NCI-H82 treated with DMSO at 0.1 percent for 48 hours (cell line): ENCODE data around the gene S100A9.

Experiments
- DNase-seq: peaks from one replicate; lab custom pipeline; 2025; ENCODE audit not compliant: unreplicated experiment; lab: John Stamatoyannopoulos, UW

The S100A9 gene

GRCh38 chr1:153389401-153389800 lies 31.7 kb downstream of the S100A9 start:
- DNase-seq, result no peak

DNA sequence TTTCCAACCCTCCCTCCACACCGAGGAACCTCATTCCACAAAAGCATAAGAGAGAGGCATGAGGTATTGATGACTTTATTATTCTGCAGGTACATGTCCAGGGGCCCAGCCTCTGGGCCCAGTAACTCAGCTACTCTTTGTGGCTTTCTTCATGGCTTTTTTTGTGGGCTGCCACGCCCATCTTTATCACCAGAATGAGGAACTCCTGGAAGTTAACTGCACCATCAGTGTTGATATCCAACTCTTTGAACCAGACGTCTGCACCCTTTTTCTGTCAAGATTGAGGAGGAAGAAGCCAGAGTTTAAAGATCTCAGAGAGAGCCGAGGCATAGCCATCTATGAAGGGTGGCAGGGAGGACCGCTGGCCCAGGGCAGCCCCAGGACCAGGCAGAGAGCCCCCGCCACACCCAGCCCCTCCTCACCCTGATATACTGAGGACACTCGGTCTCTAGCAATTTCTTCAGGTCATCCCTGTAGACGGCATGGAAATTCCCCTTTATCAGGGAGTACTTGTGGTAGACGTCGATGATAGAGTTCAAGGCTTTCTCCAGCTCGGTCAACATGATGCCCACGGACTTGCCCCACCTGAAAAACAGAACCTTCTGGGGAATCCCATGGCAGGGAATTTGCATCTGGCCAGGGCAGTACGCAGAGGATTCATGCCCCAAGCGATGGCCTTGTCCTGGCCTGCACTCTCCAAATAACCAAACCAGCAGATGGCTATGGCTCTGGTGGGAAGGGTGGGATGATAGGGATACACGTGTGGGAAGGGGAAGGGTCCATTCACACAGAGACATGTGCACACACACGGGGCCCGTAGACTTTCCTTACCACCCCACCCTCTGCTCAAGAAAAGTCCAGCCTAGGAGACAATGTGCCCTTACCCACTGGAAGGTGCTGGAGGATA lies 32.6 kb downstream of the S100A9 start:
- no peak for DNase-seq

DNA sequence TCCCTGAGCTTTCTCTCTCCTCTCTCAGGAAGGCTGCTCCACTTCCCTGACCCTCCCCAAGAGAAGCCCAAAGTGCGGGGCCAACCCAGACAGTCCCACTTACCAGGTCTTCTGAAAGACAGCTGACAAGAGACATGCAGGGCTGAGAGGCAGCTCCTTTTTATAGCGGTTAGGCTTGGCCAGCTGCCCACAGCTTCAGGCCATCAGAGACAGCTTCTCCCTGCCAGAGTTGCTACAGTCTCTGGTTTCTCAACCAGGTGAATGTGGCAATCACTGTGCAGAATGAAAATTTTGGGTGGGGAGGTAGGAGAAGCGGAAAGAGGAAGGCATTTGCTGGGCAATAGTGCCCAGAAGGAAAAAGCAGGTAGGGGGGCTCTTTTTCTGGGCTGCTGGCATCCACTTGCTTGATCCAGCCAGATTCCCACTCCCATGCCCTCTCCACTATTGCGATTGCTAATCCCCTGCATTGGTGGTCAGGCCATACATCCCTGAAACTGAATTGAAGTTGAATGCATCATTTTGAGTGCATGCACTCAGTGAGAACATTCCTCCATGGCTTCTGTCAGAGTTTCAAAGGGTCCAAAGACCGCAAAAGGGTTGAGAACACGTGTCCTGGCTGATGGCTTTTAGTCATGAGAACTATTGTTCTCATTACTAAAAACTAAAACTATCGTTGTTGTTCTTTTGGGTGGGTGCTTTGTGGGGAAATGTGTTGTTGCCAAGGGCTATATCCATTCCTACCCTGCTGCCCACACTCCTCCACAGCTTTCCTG lies 33.5 kb downstream of the S100A9 start, which contains the start of gene S100A8:
Gene S100A8 (minus strand): TSS at position 136 of the 773 bp plus-strand sequence. CDS start 538 bp downstream, outside the sequence.
- DNase-seq, result no peak

- no peak for DNase-seq
Measured at GRCh38 chr1:153392258-153392657, 34.6 kb downstream of the S100A9 start.

DNA sequence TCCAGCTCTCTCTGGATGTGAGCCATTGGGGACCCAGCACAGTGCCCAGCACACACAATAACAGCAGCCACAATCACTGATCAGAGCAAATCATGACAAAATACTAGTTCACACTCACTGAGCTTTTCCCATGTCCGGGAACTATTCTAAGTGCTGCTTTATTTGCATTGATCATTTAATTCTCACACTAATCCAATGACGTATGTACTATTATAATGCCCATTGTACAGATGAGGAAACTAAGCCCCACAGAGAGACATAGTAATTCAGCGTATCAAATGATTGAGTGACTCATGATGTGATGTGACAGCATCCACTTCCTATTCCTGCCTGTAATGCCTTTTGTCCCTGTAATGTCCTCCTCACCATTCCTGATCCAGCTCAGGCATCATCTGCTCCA lies 35.2 kb downstream of the S100A9 start:
- DNase-seq, result no peak

GRCh38 chr1:153393926-153394325 lies 36.3 kb downstream of the S100A9 start:
- DNase-seq, result no peak

DNA sequence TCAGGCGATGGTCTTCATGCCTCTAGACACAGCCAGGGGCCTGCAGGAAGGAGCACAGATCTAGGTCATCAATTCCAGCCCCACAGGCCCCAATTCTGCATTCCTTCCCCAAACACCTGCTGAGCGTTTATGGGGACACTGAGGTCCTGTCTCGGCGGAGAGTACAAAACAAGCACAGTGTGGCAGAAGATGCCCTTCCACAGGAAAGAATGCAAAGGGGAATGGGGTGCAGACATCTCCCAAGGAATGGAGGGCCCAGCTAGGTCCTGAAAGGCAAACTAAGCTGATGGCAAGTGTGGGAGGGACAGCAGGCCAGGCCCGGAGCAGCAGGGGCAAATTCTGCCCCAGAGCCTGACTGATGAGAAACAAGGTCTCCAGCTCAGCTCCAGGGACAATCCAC lies 36.7 kb downstream of the S100A9 start:
- no peak for DNase-seq

GRCh38 chr1:153395136-153395685 lies 37.6 kb downstream of the S100A9 start:
- DNase-seq, result no peak

GRCh38 chr1:153395776-153396175 lies 38.1 kb downstream of the S100A9 start:
- no peak for DNase-seq

GRCh38 chr1:153396461-153396860 lies 38.8 kb downstream of the S100A9 start:
- no peak for DNase-seq

- DNase-seq, result peak; percentile 31
Measured at GRCh38 chr1:153397051-153397923, 39.6 kb downstream of the S100A9 start.

DNA sequence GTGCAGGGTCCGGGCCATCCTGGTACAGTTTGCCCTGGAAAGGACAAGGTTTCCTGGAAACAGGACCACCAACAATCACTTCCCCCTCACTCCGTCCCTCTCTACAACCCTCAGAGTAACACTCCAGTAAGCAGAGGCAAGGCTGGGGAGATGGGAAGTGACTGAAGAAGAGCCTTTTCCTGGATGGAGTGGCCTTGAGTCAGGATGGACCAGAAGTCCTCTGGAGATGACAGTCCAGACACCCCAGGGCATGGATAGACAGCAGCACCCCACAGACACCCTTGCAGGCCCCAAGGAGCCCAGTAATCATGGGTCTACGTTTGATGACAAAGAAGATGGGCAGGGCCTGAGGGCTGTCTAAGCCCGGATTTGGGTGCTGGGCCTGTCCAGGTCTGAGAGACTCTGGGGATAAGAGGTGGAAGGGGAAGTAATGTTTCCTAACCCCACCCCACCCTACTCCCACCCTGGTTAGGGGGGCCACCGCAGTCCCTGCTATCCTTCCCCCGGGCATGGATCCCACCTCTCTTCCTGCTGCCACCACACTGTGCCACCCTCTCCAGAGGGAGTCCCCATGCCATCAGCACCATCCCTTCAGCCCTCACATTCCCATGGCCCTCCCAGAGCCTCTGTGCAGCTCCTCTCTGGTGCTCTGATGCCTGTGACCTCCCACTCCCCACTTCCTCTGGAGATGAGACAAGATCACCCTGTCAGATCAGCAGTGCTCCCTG lies 40.4 kb downstream of the S100A9 start:
- DNase-seq, result no peak

DNA sequence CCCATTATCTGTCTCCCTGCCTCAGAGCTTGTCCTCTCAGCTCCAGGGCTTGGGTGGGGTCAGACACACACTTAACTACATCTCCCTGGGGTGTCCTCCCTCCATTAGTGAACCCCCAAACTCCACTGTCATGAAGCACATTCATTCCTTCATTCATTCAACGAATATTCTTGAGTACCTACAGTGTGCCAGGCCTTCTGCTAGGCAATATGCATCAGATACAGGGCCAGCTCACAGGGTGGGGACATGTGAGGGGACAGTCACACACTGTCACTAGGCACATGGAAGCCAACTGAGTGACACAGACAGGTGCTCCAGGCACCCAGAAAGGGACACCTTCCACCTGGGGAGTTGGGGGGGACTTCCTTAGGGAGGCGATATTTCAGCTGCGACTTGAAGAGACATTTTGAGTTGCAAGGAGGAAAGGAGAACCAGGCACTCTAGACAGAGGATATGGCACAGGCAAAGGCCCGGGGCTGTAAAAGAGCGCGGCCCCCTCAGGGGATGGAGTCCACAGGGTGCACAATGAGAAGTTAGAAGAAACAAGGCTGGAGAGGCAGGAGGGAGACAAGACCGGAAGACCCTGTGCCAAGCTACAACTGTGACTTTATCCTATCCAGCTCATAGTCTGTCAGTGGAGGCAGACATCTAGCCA lies 41.9 kb downstream of the S100A9 start:
- no peak for DNase-seq

- DNase-seq, result no peak
Measured at GRCh38 chr1:153400244-153400643, 42.6 kb downstream of the S100A9 start.

DNA sequence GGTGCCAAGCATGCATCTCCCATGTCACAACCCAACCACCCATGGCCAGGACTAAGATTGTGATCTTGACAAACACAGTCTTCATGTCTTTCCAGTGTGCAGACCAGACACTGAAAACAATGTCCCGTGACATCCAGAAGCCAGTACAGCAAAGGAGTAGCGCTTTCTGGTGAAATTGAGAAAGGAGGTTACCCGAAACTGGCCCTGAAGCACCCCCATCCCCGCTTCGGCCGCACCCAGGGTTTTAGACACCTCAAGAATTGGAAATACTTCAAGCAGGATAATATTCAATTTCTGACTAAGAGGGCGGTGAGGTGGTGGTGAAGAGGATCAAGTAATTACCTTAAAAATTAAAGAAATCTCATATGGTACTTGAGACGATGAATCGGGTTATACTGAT lies 43.8 kb downstream of the S100A9 start:
- no peak for DNase-seq

- DNase-seq, result no peak
Measured at GRCh38 chr1:153402226-153402625, 44.6 kb downstream of the S100A9 start.

GRCh38 chr1:153403421-153404085 lies 45.9 kb downstream of the S100A9 start:
- no peak for DNase-seq

GRCh38 chr1:153404086-153404635 lies 46.5 kb downstream of the S100A9 start:
- no peak for DNase-seq

GRCh38 chr1:153404768-153405167 lies 47.1 kb downstream of the S100A9 start:
- no peak for DNase-seq
